Osteocyte (in vitro differentiated cells): ENCODE results near the gene NR2F1. TPM values are rescaled to one million over a fixed set of nuclear protein-coding genes. Genes with fewer than 3 reads are reported as not detected.

ENCODE experiments used
- DNase-seq: peaks from one replicate; pipeline ENCODE4 v3.0.0; 2021; ENCODE audit warnings: mixed read lengths; ENCODE audit not compliant: unreplicated experiment; ENCODE audit errors: extremely low spot score
- H3K27ac Mint-ChIP-seq: one replicate; pipeline ENCODE4 v1.8.0; 2021; ENCODE audit warnings: mild to moderate bottlenecking, mixed read lengths; ENCODE audit not compliant: unreplicated experiment
- H3K27me3 Mint-ChIP-seq: one replicate; pipeline ENCODE4 v1.8.0; 2021; ENCODE audit warnings: mixed read lengths; ENCODE audit not compliant: unreplicated experiment
- H3K36me3 Mint-ChIP-seq: one replicate; pipeline ENCODE4 v1.8.0; 2021; ENCODE audit warnings: mixed read lengths; ENCODE audit not compliant: unreplicated experiment
- H3K4me1 Mint-ChIP-seq: one replicate; pipeline ENCODE4 v1.8.0; 2021; ENCODE audit warnings: mixed read lengths; ENCODE audit not compliant: unreplicated experiment
- H3K4me3 Mint-ChIP-seq: one replicate; pipeline ENCODE4 v1.8.0; 2021; ENCODE audit warnings: mild to moderate bottlenecking, moderate library complexity, mixed read lengths; ENCODE audit not compliant: unreplicated experiment
- H3K9me3 Mint-ChIP-seq: one replicate; pipeline ENCODE4 v1.8.0; 2021; ENCODE audit warnings: mixed read lengths; ENCODE audit not compliant: unreplicated experiment
- CTCF ChIP-seq: fragments of 200-600 bp; sonication (generic); IDR thresholded peaks from 2 replicates; pipeline ENCODE4 v1.5.0; 2021; ENCODE audit warnings: antibody characterized with exemption, mild to moderate bottlenecking, moderate library complexity
- total RNA-seq: library from RNA; stranded (reverse); gene quantifications from 2 replicates; pipeline ENCODE4 v1.2.1, GENCODE V29; 2021

The NR2F1 gene
- total RNA-seq, 1 donor from 2014 or later, result 197 TPM

- no peak overlapping the region for H3K27ac Mint-ChIP-seq
- DNase-seq, result no peak
- TF ChIP-seq CTCF, result peak; percentile 25
- peaks cover 22% of the 10 kb centered on the region for H3K36me3 Mint-ChIP-seq
- H3K4me1 Mint-ChIP-seq, result peaks cover 47% of the 10 kb centered on the region
- H3K4me3 Mint-ChIP-seq, result no peak overlapping the region
- no peaks in the 10 kb centered on the region for H3K27me3 Mint-ChIP-seq
- no peaks in the 10 kb centered on the region for H3K9me3 Mint-ChIP-seq
Observed at GRCh38 chr5:93596676-93597490, 13.9 kb downstream of the NR2F1 start.

- no peaks in the 10 kb centered on the region for H3K9me3 Mint-ChIP-seq
- peaks cover 21% of the 10 kb centered on the region for H3K36me3 Mint-ChIP-seq
- H3K27me3 Mint-ChIP-seq, result no peaks in the 10 kb centered on the region
- H3K27ac Mint-ChIP-seq, result no peak overlapping the region
- peaks cover 44% of the 10 kb centered on the region for H3K4me1 Mint-ChIP-seq
- DNase-seq, result no peak
- TF ChIP-seq CTCF, result no peak
- H3K4me3 Mint-ChIP-seq, result no peak overlapping the region
Observed at GRCh38 chr5:93598091-93599000, 15.3 kb downstream of the NR2F1 start.

- peaks cover 42% of the 10 kb centered on the region for H3K4me1 Mint-ChIP-seq
- no peaks in the 10 kb centered on the region for H3K9me3 Mint-ChIP-seq
- no peak for DNase-seq
- no peak for TF ChIP-seq CTCF
- no peak overlapping the region for H3K4me3 Mint-ChIP-seq
- H3K36me3 Mint-ChIP-seq, result peaks cover 15% of the 10 kb centered on the region
- no peaks in the 10 kb centered on the region for H3K27me3 Mint-ChIP-seq
- H3K27ac Mint-ChIP-seq, result no peak overlapping the region
Observed at GRCh38 chr5:93599001-93599379, 16.0 kb downstream of the NR2F1 start.

GRCh38 chr5:93599399-93600120 lies 16.5 kb downstream of the NR2F1 start:
- Mint-ChIP-seq H3K4me3 (no peak overlapping the region), H3K36me3 (peaks cover 10% of the 10 kb centered on the region), H3K27me3 (no peaks in the 10 kb centered on the region), H3K9me3 (no peaks in the 10 kb centered on the region), H3K27ac (no peak overlapping the region), H3K4me1 (peaks cover 41% of the 10 kb centered on the region)
- no peak for DNase-seq
- no peak for TF ChIP-seq CTCF
